ENCODE measurements around the gene EML1. TPM values are rescaled to one million over a fixed set of nuclear protein-coding genes. Genes with fewer than 3 reads are reported as not detected.

EML1 gene
- total RNA-seq, 1 donor from 2014 or later = 29.9 TPM

DNA sequence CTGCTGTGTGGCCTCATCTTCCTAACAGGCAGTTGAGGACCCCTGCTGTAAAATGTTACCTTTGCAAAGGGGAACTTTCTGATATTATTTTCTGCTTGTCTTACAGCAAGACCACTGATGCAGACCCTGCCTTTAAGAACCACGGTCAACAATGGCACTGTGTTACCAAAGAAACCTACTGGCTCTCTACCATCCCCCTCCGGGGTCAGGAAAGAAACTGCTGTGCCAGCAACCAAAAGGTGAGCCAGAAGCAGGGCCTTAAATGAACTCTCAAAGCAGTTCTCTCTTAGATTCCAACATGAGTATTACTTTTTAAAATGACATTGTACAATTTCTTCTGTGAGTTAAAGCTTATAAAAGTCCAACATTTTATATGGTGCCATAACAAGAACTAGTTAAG lies 72.2 kb downstream of the EML1 start:
- DNase-seq (ENCODE audit: low read depth in 2 of 2) = no peak

DNA sequence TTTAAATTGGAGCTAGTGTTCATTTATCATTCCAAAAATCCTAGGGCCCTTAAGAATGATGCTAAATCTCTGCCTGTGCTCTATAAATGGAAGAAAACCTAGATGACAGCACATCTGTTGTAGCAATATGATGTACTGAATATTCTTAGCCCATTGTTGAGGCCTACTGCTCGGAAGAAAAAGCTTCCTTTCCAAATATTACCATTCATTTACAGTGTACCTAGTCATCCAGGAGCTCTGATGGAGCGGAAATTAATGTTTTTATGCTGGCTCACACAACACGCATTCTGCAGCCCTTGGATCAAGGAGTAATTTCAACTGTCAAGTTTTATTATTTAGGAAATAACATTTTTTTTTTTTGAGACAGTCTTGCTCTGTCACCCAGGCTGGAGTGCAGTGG lies 77.4 kb downstream of the EML1 start:
- no peak for DNase-seq (ENCODE audit: low read depth in 2 of 2)

- DNase-seq (ENCODE audit: low read depth in 2 of 2) = peak in 1 of 2 donors; percentile 19
Observed at GRCh38 chr14:99871771-99872170, 78.6 kb downstream of the EML1 start.

DNA sequence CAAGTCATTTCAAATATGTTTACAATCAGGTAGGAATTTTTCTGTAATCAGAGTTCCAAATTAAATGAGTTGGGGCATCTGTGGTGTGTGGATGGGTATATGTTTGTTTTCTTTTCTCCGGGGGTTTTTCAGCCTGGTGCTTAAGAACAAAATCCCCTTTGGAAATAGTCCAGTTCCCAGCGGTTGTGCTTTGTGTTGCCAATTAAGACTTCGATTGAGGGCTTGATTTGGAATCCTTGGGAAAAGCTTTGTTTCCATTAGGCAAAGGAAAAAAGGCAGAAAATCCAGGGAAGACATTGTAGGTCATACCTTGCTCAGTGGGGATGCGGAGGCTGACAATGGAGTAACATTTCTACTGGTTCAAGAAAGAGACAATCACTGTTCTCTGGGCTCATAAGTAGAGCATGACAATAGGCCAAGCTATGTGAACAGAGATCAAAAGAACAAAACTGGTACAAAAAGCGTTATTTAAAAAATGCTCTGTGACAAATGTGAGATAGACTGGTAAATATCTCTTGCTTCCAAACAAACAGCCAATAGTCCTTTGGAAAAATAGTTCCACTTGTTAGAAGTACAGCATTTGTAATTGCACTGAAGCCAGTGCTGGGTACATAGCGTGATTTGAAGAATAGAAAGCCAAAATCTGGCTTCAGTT lies 79.7 kb downstream of the EML1 start:
- DNase-seq (ENCODE audit: low read depth in 2 of 2) = no peak

- DNase-seq (ENCODE audit: low read depth in 2 of 2) = no peak
Observed at GRCh38 chr14:99873653-99874052, 80.4 kb downstream of the EML1 start.

DNA sequence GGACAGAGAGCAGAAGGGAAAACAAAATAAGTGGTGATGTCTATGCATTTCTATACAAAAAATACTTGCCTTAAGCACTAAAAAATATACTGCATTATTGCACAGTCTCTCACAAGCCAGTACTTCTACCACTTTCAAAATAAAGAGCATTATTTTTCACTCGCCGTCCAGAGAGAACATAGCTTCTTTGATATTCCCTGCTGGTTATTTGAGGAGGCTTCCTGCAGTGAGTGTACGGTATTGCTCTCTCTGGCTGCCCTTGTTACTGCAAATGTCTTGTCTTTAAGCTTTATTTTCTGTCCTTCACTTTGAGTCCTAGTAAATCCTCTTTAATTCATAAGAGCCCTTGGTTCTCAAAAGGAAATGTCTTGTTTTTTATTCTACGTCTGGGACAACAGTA lies 81.1 kb downstream of the EML1 start:
- no peak for DNase-seq (ENCODE audit: low read depth in 2 of 2)

- DNase-seq (ENCODE audit: low read depth in 2 of 2) = no peak
Observed at GRCh38 chr14:99875421-99875820, 82.2 kb downstream of the EML1 start.

DNA sequence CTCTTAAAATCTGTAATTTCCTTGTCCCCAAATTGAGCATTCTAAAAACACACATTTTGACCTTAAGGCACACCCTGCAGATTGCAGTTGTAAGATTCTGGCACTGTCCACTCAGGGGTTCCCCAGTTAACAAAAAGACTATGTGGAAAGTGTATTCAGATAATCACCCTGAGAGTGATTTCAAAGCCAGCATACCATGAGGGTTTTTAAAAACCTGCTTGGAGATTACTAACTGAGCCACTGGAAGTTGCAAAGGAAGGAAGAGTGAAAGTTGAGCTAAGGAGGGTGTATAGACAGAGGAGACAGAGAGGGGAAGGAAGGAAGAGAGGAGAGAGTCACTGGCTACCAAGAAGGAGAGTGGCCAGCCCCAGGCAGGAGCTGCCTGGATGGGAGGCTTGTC lies 82.6 kb downstream of the EML1 start:
- DNase-seq (ENCODE audit: low read depth in 2 of 2) = no peak

GRCh38 chr14:99876406-99876805 lies 83.2 kb downstream of the EML1 start:
- DNase-seq (ENCODE audit: low read depth in 2 of 2) = no peak

DNA sequence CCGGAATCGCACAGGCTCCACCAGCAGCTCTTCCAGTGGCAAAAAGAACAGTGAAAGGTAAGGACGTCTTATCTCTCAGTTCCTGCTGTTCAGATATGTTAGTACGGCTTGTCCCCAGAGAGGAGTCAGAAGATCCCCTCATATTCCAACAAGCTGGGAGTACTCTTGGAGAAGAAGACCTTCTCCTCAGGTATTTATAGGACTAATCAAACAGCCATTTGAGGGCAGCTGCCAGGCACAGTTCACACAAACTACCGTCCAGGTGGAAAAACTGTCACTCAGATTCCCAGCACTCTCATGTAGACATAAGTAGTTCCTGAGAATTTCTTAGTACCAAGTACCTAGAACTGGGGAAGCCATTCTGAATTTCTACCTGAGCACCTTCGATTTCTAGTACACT lies 85.3 kb downstream of the EML1 start:
- no peak for DNase-seq (ENCODE audit: low read depth in 2 of 2)

DNA sequence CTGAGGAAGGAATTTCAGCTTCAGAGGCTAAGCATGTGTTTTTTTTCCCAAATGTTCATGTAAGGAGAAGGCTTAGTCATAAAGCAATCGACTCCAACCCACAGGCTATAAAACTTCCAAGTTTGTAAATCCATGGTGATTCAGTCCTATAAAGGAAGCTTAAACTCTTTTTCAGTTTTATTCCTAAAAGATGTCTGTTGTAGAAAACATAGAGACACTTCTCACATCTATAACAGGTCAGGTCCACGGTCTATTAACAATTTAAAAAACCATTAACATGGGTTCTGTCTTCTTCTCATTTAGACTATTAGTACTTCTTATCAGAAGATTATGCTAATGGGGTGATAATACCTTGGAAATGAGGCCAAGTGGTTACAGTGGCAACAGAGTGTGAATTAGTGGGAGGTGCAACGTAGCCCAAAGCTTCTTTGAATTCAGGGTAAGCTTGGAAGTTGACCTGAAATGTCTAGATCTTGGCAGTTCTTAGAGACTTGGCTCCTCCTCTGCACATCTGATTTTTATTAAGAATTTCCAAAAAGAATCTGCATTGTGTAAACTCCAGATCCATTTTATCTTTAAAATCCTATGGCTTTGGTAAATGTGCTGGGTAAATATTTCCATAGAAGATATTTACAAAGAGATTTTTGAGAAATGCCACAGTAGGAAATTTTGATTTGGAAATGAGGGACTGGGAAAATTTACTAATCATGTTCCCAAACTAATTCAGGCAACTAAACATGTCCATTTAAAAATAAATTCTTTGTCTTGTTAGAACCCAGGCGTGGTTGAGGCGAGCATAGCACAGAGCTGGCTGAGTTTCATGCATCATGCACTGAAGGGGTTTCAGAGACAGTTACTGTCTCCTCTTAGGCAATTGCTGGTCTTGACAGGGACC lies 86.4 kb downstream of the EML1 start:
- DNase-seq (ENCODE audit: low read depth in 2 of 2) = no peak

DNA sequence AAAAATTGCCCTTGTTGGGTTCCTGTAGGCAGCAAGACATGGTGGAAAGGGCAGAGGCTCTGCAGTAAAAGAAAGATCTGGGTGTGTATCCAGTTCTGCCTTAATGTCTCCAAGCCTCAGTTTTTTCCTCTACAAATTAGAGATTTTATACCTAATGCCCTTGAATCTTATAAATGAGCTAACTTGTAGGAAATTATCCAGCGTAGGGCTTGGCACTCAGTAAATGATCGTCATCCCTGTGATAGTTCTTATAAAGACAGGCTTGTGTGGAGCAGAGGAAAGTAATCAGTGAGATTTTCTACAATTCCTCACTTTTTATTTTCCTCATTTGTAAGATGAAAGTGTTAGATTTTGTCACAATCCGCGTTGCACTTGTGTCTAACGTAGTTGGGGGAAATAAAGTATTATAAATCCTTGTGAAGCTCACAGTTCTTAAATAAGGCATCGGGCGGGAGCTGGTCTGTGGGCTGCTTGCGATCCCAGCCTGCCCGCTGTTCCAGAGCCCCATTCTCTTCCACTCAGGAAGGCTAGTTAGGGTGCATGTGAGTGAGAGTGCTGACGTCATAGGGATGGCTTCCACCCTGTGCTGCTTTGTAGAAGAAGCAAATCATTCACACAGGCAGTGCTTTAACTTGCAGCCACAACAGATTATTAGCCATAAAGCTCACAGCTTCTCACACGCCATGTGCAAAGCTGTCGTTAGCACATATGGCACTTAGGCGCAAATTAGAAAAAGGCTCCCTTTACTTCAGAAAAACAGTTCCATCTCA lies 87.6 kb downstream of the EML1 start:
- DNase-seq (ENCODE audit: low read depth in 2 of 2) = no peak

GRCh38 chr14:99883866-99884650 lies 90.8 kb downstream of the EML1 start:
- no peak for DNase-seq (ENCODE audit: low read depth in 2 of 2)

DNA sequence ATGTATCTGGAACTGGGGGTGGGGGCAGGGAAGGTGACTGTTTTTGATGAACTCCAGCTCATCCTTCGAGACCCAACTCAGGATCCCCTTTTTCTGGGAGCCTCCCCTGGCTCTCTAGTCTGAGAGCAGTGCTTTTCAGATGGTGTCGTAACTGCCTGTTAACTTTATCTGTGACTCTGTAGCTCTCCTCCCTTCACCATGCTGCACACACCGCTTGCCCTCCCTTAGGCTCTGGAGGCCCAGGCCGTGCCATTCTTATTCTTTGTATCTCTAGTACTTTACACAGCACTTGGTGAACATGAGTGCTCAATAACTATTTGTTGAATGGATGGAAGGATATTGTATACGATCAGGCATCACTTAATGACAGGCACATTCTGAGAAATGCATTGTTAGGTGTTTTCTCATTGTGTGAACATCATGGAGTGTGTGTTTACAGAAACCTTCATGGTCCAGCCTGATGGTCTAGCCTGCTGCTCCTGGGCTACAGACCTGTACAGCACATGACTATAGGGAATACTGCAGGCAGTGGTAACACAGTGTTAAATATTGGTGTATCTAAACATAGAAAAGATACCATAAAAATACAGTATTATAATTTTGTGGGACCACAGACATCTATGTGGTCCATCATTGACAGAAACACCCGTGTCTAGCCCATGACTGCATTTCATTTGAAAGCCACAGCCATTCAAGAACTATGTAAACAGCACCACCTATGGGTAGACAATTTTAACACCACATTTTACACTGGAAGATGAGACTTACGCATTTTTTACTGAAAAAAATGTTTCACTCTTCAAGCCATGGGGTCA lies 91.8 kb downstream of the EML1 start:
- peak; percentile 57 to 75 for DNase-seq (ENCODE audit: low read depth in 2 of 2)

- DNase-seq (ENCODE audit: low read depth in 2 of 2) = no peak
Observed at GRCh38 chr14:99885649-99885958, 92.4 kb downstream of the EML1 start.

DNA sequence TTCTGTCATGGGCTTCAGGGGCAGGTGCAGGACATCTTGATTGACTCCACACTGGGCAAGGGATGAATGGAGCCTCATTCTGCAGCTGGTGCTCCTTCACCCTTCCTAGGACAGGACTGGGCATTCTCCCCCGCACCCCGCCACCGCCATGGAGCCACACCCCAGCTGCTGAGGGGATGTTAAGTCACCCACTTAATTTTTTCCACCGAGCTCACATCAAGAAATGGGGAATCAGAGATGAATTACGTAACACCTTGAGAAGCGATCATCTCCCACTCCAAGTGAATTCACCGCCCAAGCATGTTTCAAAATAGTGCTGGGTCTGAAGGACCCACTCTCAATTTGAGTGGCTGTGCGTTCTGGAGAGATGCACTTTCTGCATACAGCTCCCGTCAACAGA lies 94.2 kb downstream of the EML1 start:
- no peak for DNase-seq (ENCODE audit: low read depth in 2 of 2)

- no peak for DNase-seq (ENCODE audit: low read depth in 2 of 2)
Observed at GRCh38 chr14:99888149-99888548, 94.9 kb downstream of the EML1 start.

GRCh38 chr14:99889268-99889667 lies 96.1 kb downstream of the EML1 start:
- DNase-seq (ENCODE audit: low read depth in 2 of 2) = no peak

DNA sequence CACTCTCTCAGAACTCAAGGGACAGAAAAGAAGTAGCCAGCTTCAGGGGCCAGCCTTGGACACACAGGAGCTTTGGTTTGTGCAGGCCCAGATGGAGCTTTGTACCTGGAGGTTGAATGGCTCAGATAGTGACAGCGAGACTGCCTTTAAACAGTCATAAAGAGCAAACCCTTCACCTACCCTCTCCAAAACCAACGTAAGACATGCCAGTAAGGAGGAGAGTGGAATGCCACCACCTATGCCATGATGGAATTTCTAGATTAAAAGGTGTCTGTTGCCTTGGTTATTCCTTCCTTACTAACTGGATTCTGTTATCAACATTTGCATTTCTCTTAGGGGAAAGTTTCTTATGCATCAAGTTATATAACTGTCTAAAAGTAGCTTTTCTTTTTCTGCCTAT lies 98.1 kb downstream of the EML1 start:
- DNase-seq (ENCODE audit: low read depth in 2 of 2) = no peak

GRCh38 chr14:99891900-99892299 lies 98.7 kb downstream of the EML1 start:
- no peak for DNase-seq (ENCODE audit: low read depth in 2 of 2)

- DNase-seq (ENCODE audit: low read depth in 2 of 2) = no peak
Observed at GRCh38 chr14:99892406-99892805, 99.2 kb downstream of the EML1 start.
